Putamen (tissue), 1 donor: ENCODE data around the gene KIAA1191.

ENCODE experiments used
- DNase-seq: peaks from one replicate; pipeline ENCODE4 v3.0.0-alpha.2; 2016; ENCODE audit warnings: low spot score

The KIAA1191 gene

GRCh38 chr5:176365351-176366231 is 4.0 kb upstream of the KIAA1191 start, which contains the start of gene ARL10:
ARL10 (plus strand) TSS chr5:176365487; CDS start chr5:176365564, 77 bp downstream.
- peak; percentile 55 for DNase-seq

- DNase-seq = no peak
These were observed 3.3 kb upstream of the KIAA1191 start for GRCh38 chr5:176364765-176365350.

- DNase-seq = no peak
These were observed 598 bp upstream of the KIAA1191 start for GRCh38 chr5:176362233-176362490.

GRCh38 chr5:176360894-176361436 is 599 bp downstream of the KIAA1191 start:
- DNase-seq = no peak

GRCh38 chr5:176359658-176360057 is 1.9 kb downstream of the KIAA1191 start:
- DNase-seq = no peak

GRCh38 chr5:176356179-176356566 is 5.4 kb downstream of the KIAA1191 start:
- no peak for DNase-seq

GRCh38 chr5:176355400-176356178 is 6.0 kb downstream of the KIAA1191 start:
- no peak for DNase-seq

GRCh38 chr5:176353533-176353932 is 8.0 kb downstream of the KIAA1191 start:
- no peak for DNase-seq

GRCh38 chr5:176352116-176352878 is 9.3 kb downstream of the KIAA1191 start:
- DNase-seq = no peak

GRCh38 chr5:176350416-176350815 is 11.1 kb downstream of the KIAA1191 start:
- no peak for DNase-seq

GRCh38 chr5:176342766-176343458 is 18.7 kb downstream of the KIAA1191 start:
- DNase-seq = no peak

GRCh38 chr5:176342158-176342483 is 19.4 kb downstream of the KIAA1191 start:
- DNase-seq = no peak

- DNase-seq = no peak
These were observed 20.0 kb downstream of the KIAA1191 start for GRCh38 chr5:176341325-176342157.

GRCh38 chr5:176339304-176339703 is 22.3 kb downstream of the KIAA1191 start:
- DNase-seq = no peak

- no peak for DNase-seq
These were observed 23.7 kb downstream of the KIAA1191 start for GRCh38 chr5:176337913-176338312.

- no peak for DNase-seq
These were observed 27.4 kb downstream of the KIAA1191 start for GRCh38 chr5:176334031-176334770.

GRCh38 chr5:176320577-176320976 is 41.0 kb downstream of the KIAA1191 start:
- DNase-seq = no peak

GRCh38 chr5:176319827-176320554 is 41.6 kb downstream of the KIAA1191 start:
- no peak for DNase-seq
